ENCODE measurements around the gene PARN. TPM values are rescaled to one million over a fixed set of nuclear protein-coding genes. Genes with fewer than 3 reads are reported as not detected.

The PARN gene
- total RNA-seq, 1 experiment from 2014 or later = 42.5 TPM

DNA sequence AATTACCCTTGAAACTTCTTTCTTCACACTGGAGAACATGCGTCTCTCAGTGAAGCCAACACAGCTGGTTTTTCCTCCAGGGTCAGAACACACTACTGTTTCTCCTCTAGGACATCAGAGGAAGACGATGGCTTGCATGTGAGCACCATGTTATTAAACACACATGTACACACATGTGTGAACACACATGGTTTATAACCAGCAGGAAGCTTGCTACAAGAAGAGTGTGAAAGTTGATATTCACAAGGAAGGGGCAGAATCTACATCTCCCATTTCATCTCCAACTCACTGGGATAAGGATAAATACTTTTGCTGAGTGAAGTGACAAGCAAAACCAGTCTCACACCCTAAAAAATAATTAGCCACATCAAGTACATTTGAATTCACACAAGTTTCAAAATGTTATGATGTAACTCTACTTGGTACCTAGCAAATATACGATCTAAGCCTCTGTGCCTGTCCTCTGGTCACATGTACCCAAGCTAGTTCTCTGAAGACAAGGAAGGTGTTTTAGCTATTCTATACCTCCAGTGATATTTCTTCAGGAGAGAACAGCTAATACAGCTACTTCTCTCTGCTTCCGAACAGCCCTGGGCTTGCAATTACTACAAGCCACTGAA, 127.7 kb downstream of the PARN start:
- Histone ChIP-seq H3K27ac (ENCODE audit: low read depth, low read length) (peak overlapping the region; percentile 54; the same call in 1 of the 2 replicates), H3K27me3 (ENCODE audit: insufficient read depth, low read length) (no peaks in the 10 kb centered on the region), H3K36me3 (ENCODE audit: control insufficient read depth in 1 of 2, insufficient read depth in 2 of 2, low read length in 2 of 2) (no peaks in the 10 kb centered on the region), H3K4me2 (ENCODE audit: low read length) (peak overlapping the region; percentile 61), H4K20me1 (ENCODE audit: insufficient read depth) (no peaks in the 10 kb centered on the region), H3K9ac (ENCODE audit: low read length) (peak overlapping the region; percentile 49), H2AFZ (ENCODE audit: low read depth, low read length, poor library complexity, severe bottlenecking) (no peak overlapping the region), H3K79me2 (ENCODE audit: insufficient read depth, low read length) (no peaks in the 10 kb centered on the region), H3K9me3 (ENCODE audit: control insufficient read depth in 1 of 2, insufficient read depth in 1 of 2, low read depth in 1 of 2, low read length in 2 of 2) (no peaks in the 10 kb centered on the region), H3K4me1 (ENCODE audit: control insufficient read depth in 1 of 2, insufficient read depth in 2 of 2, low read length in 2 of 2) (peaks cover 55 to 59% of the 10 kb centered on the region in 2 experiments), H3K4me3 (replicated peaks in 1 of 2; ENCODE audit: low read depth in 1 of 2, low read length in 2 of 2) (no peak overlapping the region), H3K9me2 (ENCODE audit: insufficient read depth) (no peaks in the 10 kb centered on the region)
- POLR2A ChIA-PET = interaction anchor here (0.8 to 2.1 kb wide), 2 partner anchors 9 to 16 kb away, joined by 3 to 7 read pairs; no protein-coding TSS in a partner anchor
- CTCF ChIA-PET = interaction anchor here (0.8 to 1.8 kb wide), 3 partner anchors 8 to 606 kb away, joined by 3 to 6 read pairs (median 3); no protein-coding TSS in a partner anchor
- no TSS peak for BruUV-seq (replicated peaks)
- no peak for DNase-seq (ENCODE audit: low read depth, low spot score)
- ATAC-seq = no peak
- intact Hi-C loops (cut with micrococcal nuclease) = loop anchor here (5.0 kb wide), 1 partner anchor 105 kb away; no protein-coding TSS in a partner anchor
- TF ChIP-seq, protein P1, sequence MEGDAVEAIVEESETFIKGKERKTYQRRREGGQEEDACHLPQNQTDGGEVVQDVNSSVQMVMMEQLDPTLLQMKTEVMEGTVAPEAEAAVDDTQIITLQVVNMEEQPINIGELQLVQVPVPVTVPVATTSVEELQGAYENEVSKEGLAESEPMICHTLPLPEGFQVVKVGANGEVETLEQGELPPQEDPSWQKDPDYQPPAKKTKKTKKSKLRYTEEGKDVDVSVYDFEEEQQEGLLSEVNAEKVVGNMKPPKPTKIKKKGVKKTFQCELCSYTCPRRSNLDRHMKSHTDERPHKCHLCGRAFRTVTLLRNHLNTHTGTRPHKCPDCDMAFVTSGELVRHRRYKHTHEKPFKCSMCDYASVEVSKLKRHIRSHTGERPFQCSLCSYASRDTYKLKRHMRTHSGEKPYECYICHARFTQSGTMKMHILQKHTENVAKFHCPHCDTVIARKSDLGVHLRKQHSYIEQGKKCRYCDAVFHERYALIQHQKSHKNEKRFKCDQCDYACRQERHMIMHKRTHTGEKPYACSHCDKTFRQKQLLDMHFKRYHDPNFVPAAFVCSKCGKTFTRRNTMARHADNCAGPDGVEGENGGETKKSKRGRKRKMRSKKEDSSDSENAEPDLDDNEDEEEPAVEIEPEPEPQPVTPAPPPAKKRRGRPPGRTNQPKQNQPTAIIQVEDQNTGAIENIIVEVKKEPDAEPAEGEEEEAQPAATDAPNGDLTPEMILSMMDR (IDR thresholded peaks at IDR 0.05 in 2 of 3, conservative IDR thresholded peaks at IDR 0.05 in 1 of 3; ENCODE audit: borderline replicate concordance in 1 of 3, insufficient read depth in 1 of 3, low read depth in 2 of 3, low read length in 2 of 3) = no peak
- TF ChIP-seq EZH2 (IDR thresholded peaks at IDR 0.05) (no peak), ZNF274 (IDR thresholded peaks at IDR 0.05; ENCODE audit: low read depth, low read length) (no peak), ZFX (IDR thresholded peaks at IDR 0.05) (no peak), CBX3 (IDR thresholded peaks at IDR 0.05; ENCODE audit: low read depth) (no peak), SIN3A (IDR thresholded peaks at IDR 0.05; ENCODE audit: low read depth) (no peak), EGR1 (IDR thresholded peaks at IDR 0.05; ENCODE audit: low read depth) (no peak)
- TF ChIP-seq, protein P2, sequence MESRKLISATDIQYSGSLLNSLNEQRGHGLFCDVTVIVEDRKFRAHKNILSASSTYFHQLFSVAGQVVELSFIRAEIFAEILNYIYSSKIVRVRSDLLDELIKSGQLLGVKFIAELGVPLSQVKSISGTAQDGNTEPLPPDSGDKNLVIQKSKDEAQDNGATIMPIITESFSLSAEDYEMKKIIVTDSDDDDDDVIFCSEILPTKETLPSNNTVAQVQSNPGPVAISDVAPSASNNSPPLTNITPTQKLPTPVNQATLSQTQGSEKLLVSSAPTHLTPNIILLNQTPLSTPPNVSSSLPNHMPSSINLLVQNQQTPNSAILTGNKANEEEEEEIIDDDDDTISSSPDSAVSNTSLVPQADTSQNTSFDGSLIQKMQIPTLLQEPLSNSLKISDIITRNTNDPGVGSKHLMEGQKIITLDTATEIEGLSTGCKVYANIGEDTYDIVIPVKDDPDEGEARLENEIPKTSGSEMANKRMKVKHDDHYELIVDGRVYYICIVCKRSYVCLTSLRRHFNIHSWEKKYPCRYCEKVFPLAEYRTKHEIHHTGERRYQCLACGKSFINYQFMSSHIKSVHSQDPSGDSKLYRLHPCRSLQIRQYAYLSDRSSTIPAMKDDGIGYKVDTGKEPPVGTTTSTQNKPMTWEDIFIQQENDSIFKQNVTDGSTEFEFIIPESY (IDR thresholded peaks at IDR 0.05; ENCODE audit: extremely low read depth, insufficient replicate concordance, low read length) = no peak
- RAD21 ChIA-PET (ENCODE audit: low non-redundant PET in 1 of 2, low total read pairs in 2 of 2, uncharacterized antibody in 2 of 2, unreplicated experiment in 2 of 2) = interaction anchor here (0.6 to 1.2 kb wide), 2 partner anchors 80 to 583 kb away, joined by 3 read pairs; partner anchors contain the start of gene ERCC4 (in 1 of the 2)
